ENCODE data around the gene RASGEF1C. TPM values are rescaled to one million over a fixed set of nuclear protein-coding genes. Genes with fewer than 3 reads are reported as not detected.

RASGEF1C gene
- total and polyA plus RNA-seq, 10 of the 15 experiments (the other 5 are each of a cell fraction or from before 2014, with no cell fraction given): not detected

DNA sequence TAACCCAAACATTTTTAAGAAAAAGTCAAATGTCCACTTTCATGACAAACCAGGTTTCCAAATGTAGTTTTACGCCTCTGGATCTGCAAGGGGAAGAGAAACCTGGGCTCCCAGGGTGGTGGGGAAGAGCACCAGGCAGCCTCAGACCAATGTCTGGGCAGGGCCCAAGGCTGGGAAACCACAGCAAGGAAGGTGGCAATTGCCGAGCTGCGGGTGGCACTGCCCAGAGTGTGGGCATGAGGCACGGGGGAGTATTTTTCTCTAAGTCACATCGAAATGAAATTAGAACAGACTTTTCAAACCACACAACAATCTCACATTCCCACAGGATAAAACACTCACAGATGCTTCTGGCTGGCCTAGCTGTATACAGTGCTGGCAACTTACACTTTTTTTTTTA is 32.6 kb upstream of the RASGEF1C start:
- ChIA-PET CTCF (no interaction called here), RAD21 (ENCODE audit: unreplicated experiment) (no interaction called here), SMC1A (ENCODE audit: uncharacterized antibody, unreplicated experiment) (no interaction called here), POLR2A (no interaction called here)
- DNase-seq (ENCODE audit: low read depth, low spot score) (no peak), ATAC-seq (no peak), FAIRE-seq (no peak)
- no peaks in the 10 kb centered on the region for H3K4me1 ChIP-seq (ENCODE audit: control insufficient read depth, insufficient read depth, low read length)
- no peaks in the 10 kb centered on the region for H3K27me3 ChIP-seq (replicated peaks in 1 of 2; ENCODE audit: control insufficient read depth in 2 of 2, insufficient read depth in 2 of 2, low read length in 1 of 2)
- peaks cover 0 to 24% of the 10 kb centered on the region in 2 experiments; a peak in 3 of 4 replicates for H3K36me3 ChIP-seq (ENCODE audit: control insufficient read depth in 2 of 2, insufficient read depth in 2 of 2, low read length in 1 of 2)
- TF ChIP-seq RAD21 (IDR thresholded peaks at IDR 0.05; ENCODE audit: insufficient read depth, low read depth, low read length) (no peak), CREB1 (IDR thresholded peaks at IDR 0.05; ENCODE audit: low read depth) (no peak), CREM (IDR thresholded peaks at IDR 0.05; ENCODE audit: low read depth) (no peak), BCL11A (IDR thresholded peaks at IDR 0.05; ENCODE audit: low read depth, low read length) (no peak), MYC (IDR thresholded peaks at IDR 0.05; ENCODE audit: insufficient read depth, insufficient read length, insufficient replicate concordance, low read length, severe bottlenecking) (no peak), SIN3A (IDR thresholded peaks at IDR 0.05; ENCODE audit: low read depth, low read length) (no peak), PML (IDR thresholded peaks at IDR 0.05; ENCODE audit: low read length) (no peak)
- TF ChIP-seq, protein P1, sequence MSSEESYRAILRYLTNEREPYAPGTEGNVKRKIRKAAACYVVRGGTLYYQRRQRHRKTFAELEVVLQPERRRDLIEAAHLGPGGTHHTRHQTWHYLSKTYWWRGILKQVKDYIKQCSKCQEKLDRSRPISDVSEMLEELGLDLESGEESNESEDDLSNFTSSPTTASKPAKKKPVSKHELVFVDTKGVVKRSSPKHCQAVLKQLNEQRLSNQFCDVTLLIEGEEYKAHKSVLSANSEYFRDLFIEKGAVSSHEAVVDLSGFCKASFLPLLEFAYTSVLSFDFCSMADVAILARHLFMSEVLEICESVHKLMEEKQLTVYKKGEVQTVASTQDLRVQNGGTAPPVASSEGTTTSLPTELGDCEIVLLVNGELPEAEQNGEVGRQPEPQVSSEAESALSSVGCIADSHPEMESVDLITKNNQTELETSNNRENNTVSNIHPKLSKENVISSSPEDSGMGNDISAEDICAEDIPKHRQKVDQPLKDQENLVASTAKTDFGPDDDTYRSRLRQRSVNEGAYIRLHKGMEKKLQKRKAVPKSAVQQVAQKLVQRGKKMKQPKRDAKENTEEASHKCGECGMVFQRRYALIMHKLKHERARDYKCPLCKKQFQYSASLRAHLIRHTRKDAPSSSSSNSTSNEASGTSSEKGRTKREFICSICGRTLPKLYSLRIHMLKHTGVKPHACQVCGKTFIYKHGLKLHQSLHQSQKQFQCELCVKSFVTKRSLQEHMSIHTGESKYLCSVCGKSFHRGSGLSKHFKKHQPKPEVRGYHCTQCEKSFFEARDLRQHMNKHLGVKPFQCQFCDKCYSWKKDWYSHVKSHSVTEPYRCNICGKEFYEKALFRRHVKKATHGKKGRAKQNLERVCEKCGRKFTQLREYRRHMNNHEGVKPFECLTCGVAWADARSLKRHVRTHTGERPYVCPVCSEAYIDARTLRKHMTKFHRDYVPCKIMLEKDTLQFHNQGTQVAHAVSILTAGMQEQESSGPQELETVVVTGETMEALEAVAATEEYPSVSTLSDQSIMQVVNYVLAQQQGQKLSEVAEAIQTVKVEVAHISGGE (CRISPR knock-in tag; IDR thresholded peaks at IDR 0.05): no peak
- TF ChIP-seq, protein P2, sequence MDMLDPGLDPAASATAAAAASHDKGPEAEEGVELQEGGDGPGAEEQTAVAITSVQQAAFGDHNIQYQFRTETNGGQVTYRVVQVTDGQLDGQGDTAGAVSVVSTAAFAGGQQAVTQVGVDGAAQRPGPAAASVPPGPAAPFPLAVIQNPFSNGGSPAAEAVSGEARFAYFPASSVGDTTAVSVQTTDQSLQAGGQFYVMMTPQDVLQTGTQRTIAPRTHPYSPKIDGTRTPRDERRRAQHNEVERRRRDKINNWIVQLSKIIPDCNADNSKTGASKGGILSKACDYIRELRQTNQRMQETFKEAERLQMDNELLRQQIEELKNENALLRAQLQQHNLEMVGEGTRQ (IDR thresholded peaks at IDR 0.05; ENCODE audit: borderline replicate concordance, low read depth, low read length): no peak
- H3K9me3 ChIP-seq (replicated peaks; ENCODE audit: control insufficient read depth, insufficient read depth, low read length): no peaks in the 10 kb centered on the region; the same call in 2 of the 3 replicates
- 98% methylated on average over 5 of the region's 5 CpGs for WGBS (ENCODE audit: insufficient coverage, insufficient replicate concordance, low lambda C conversion rate, missing lambda C conversion rate)
- H4K20me1 ChIP-seq (ENCODE audit: control insufficient read depth, insufficient read depth): no peaks in the 10 kb centered on the region
- no peaks in the 10 kb centered on the region for H3K79me2 ChIP-seq (ENCODE audit: control insufficient read depth, insufficient read depth, low read length)
- in situ Hi-C loops (cut with MboI) (no loop called here), intact Hi-C loops (cut with micrococcal nuclease; ENCODE audit: unreplicated experiment) (no loop called here)
- H3K9ac ChIP-seq (ENCODE audit: control insufficient read depth, insufficient read depth, low read length): no peak overlapping the region
- H3K4me3 ChIP-seq: no peak overlapping the region
- no peak overlapping the region for H3K4me2 ChIP-seq (ENCODE audit: control insufficient read depth, insufficient read depth)
- no peak overlapping the region for H2AFZ ChIP-seq (ENCODE audit: control insufficient read depth, low read depth, low read length)
- no TSS peak for BruUV-seq (replicated peaks)
- H3K27ac ChIP-seq (ENCODE audit: control insufficient read depth, insufficient read depth): no peak overlapping the region

Data from GM12878 (cell line).